CD4-positive, alpha-beta T cell (primary cell): ENCODE data around the gene SPOCK1. TPM values are rescaled to one million over a fixed set of nuclear protein-coding genes. Genes with fewer than 3 reads are reported as not detected.

ENCODE experiments used
- ATAC-seq: fragments of 200-7000 bp; cut with Tn5 transposase; one replicate; pipeline ENCODE4 v1.10.0; 2022; ENCODE audit warnings: mild to moderate bottlenecking; ENCODE audit not compliant: poor library complexity
- CTCF ChIA-PET: fragments of 350-600 bp; sonication (Branson Sonifier 250); formaldehyde crosslinking; loops from one replicate; lab custom pipeline; 2021; ENCODE audit warnings: antibody characterized with exemption, inconsistent platforms; lab: Charles Lee
- POLR2A ChIA-PET: fragments of 350-600 bp; sonication (Branson Sonifier 250); formaldehyde crosslinking; loops from one replicate; lab custom pipeline; 2021; ENCODE audit warnings: antibody characterized with exemption, inconsistent platforms; lab: Charles Lee
- DNase-seq, 14 experiments: peaks; one replicate each; pipeline ENCODE4 v3.0.0-alpha.2; 2013 to 2020; ENCODE audit warnings: mixed read lengths in 2 of 14
- H3K27ac ChIP-seq, 2 donors: one replicate each; pipeline versions ENCODE4 v1.5.1 to v1.7.0; 2013; ENCODE audit warnings: low read length in 2 of 2, low read depth in 1 of 2, mild to moderate bottlenecking in 1 of 2
- H3K27me3 ChIP-seq, 2 experiments: 1 replicate in 1 of 2; 2 replicates in 1 of 2; pipeline versions ENCODE4 v1.6.1 to v1.7.0; 2013; ENCODE audit warnings: low read length in 2 of 2, control low read depth in 1 of 2, mild to moderate bottlenecking in 1 of 2, moderate library complexity in 1 of 2; ENCODE audit not compliant: insufficient read depth in 2 of 2, control insufficient read depth in 1 of 2
- H3K36me3 ChIP-seq: one replicate; pipeline ENCODE4 v1.6.1; 2013; ENCODE audit warnings: low read length, control low read depth; ENCODE audit not compliant: insufficient read depth
- H3K4me1 ChIP-seq: one replicate; pipeline ENCODE4 v1.6.1; 2013; ENCODE audit warnings: low read length, control low read depth; ENCODE audit not compliant: insufficient read depth
- H3K4me3 ChIP-seq: one replicate; pipeline ENCODE4 v1.5.1; 2013; ENCODE audit warnings: mild to moderate bottlenecking, low read length, moderate library complexity
- H3K9me3 ChIP-seq, 2 experiments: 1 replicate in 1 of 2; 2 replicates in 1 of 2; pipeline versions ENCODE4 v1.6.1 to v1.7.0; 2013; ENCODE audit warnings: low read length in 2 of 2, mild to moderate bottlenecking in 2 of 2, control low read depth in 1 of 2, moderate library complexity in 1 of 2; ENCODE audit not compliant: control insufficient read depth in 1 of 2, insufficient read depth in 1 of 2
- H3K27ac Mint-ChIP-seq: one replicate; pipeline ENCODE4 v1.8.0; 2020; ENCODE audit warnings: mixed read lengths
- H3K27me3 Mint-ChIP-seq: one replicate; pipeline ENCODE4 v1.8.0; 2021; ENCODE audit warnings: mixed read lengths
- H3K36me3 Mint-ChIP-seq: one replicate; pipeline ENCODE4 v1.8.0; 2021; ENCODE audit warnings: low read depth, mixed read lengths
- H3K4me1 Mint-ChIP-seq: one replicate; pipeline ENCODE4 v1.8.0; 2021; ENCODE audit warnings: low read depth, mixed read lengths
- H3K4me3 Mint-ChIP-seq: one replicate; pipeline ENCODE4 v1.8.0; 2020; ENCODE audit warnings: mild to moderate bottlenecking, mixed read lengths
- H3K9me3 Mint-ChIP-seq: one replicate; pipeline ENCODE4 v1.8.0; 2020; ENCODE audit warnings: mixed read lengths
- CTCF ChIP-seq: fragments of 200-600 bp; IDR thresholded peaks from one replicate; pipeline ENCODE4 v1.8.0; 2022; ENCODE audit warnings: antibody characterized with exemption, mild to moderate bottlenecking
- intact Hi-C, 2 experiments: fragments of 100-400 bp; cut with DNase I in 1 of 2; cut with micrococcal nuclease in 1 of 2; formaldehyde crosslinking; loops; one replicate each; pipeline versions ENCODE4 v1.15.1 to v1.9.0; 2023 to 2025; cut with DNase I, micrococcal nuclease
- total RNA-seq, 174 experiments: library from RNA in 2 of 174; stranded (reverse) in 2 of 174; gene quantifications; one replicate each; pipeline ENCODE4 v1.2.3 and lab custom pipeline; 2021 to 2026

The SPOCK1 gene
- total RNA-seq, 2 experiments from 2014 or later = not detected

GRCh38 chr5:137510671-137511070, 11.5 kb upstream of the SPOCK1 start:
- Histone ChIP-seq H3K4me3 (no peak overlapping the region), H3K27me3 (peaks cover 8 to 9% of the 10 kb centered on the region in 2 experiments), H3K36me3 (no peaks in the 10 kb centered on the region), H3K9me3 (peaks cover 0 to 3% of the 10 kb centered on the region in 2 experiments), H3K4me1 (no peaks in the 10 kb centered on the region), H3K27ac (no peak overlapping the region)
- peaks cover 52% of the 10 kb centered on the region for H3K27me3 Mint-ChIP-seq
- ATAC-seq (no peak), DNase-seq (no peak)
- H3K36me3 Mint-ChIP-seq = no peaks in the 10 kb centered on the region
- no peak overlapping the region for H3K27ac Mint-ChIP-seq
- intact Hi-C loops = no loop called here
- no peak overlapping the region for H3K4me3 Mint-ChIP-seq
- TF ChIP-seq CTCF = no peak
- ChIA-PET POLR2A (no interaction called here), CTCF (no interaction called here)
- no peaks in the 10 kb centered on the region for H3K4me1 Mint-ChIP-seq
- H3K9me3 Mint-ChIP-seq = peaks cover 6% of the 10 kb centered on the region

- Mint-ChIP-seq H3K27ac (no peak overlapping the region), H3K4me1 (no peaks in the 10 kb centered on the region), H3K9me3 (peaks cover 6% of the 10 kb centered on the region), H3K36me3 (no peaks in the 10 kb centered on the region), H3K4me3 (no peak overlapping the region), H3K27me3 (peaks cover 33% of the 10 kb centered on the region)
- TF ChIP-seq CTCF = no peak
- Histone ChIP-seq H3K27me3 (peaks cover 0 to 2% of the 10 kb centered on the region in 2 experiments), H3K36me3 (no peaks in the 10 kb centered on the region), H3K27ac (no peak overlapping the region), H3K9me3 (no peaks in the 10 kb centered on the region), H3K4me1 (no peaks in the 10 kb centered on the region), H3K4me3 (no peak overlapping the region)
- ChIA-PET CTCF (no interaction called here), POLR2A (no interaction called here)
- intact Hi-C loops = no loop called here
- no peak for ATAC-seq
- no peak for DNase-seq
Observed at GRCh38 chr5:137507150-137507549, 8.0 kb upstream of the SPOCK1 start.

GRCh38 chr5:137506296-137506695, 7.2 kb upstream of the SPOCK1 start:
- no peaks in the 10 kb centered on the region for H3K36me3 ChIP-seq
- peaks cover 0 to 1% of the 10 kb centered on the region in 2 experiments for H3K9me3 ChIP-seq
- ChIA-PET POLR2A (no interaction called here), CTCF (no interaction called here)
- no peak overlapping the region for H3K27ac ChIP-seq
- H3K4me1 ChIP-seq = no peaks in the 10 kb centered on the region
- DNase-seq (no peak), ATAC-seq (no peak)
- Mint-ChIP-seq H3K4me3 (no peak overlapping the region), H3K27ac (no peak overlapping the region), H3K9me3 (no peaks in the 10 kb centered on the region), H3K27me3 (peaks cover 26% of the 10 kb centered on the region), H3K4me1 (no peaks in the 10 kb centered on the region), H3K36me3 (no peaks in the 10 kb centered on the region)
- H3K4me3 ChIP-seq = no peak overlapping the region
- intact Hi-C loops = no loop called here
- TF ChIP-seq CTCF = no peak
- H3K27me3 ChIP-seq = peaks cover 3 to 5% of the 10 kb centered on the region in 2 experiments
